MM.1S (cell line): ENCODE measurements around the gene DOK3.

ENCODE experiments used
- DNase-seq: peaks from one replicate; pipeline ENCODE4 v3.0.0-alpha.2; 2015
- H2AFZ ChIP-seq: fragments of 300-600 bp; sonication (generic); 2 replicates; pipeline ENCODE4 v1.6.0; 2016; ENCODE audit warnings: antibody characterized with exemption, low read length
- H3F3A ChIP-seq: fragments of 300-600 bp; sonication (generic); 2 replicates; pipeline ENCODE4 v1.6.1; 2016; ENCODE audit warnings: mild to moderate bottlenecking, antibody characterized with exemption, low read length, moderate library complexity, mixed read lengths; ENCODE audit not compliant: insufficient read depth
- H3K27ac ChIP-seq: fragments of 300-600 bp; sonication (generic); 2 replicates; pipeline ENCODE4 v1.5.1; 2016; ENCODE audit warnings: mild to moderate bottlenecking, low read length
- H3K27me3 ChIP-seq: fragments of 300-600 bp; sonication (generic); replicated peaks from 2 replicates; pipeline ENCODE4 v1.6.0; 2016; ENCODE audit warnings: low read length; ENCODE audit not compliant: insufficient read depth
- H3K36me3 ChIP-seq: fragments of 300-600 bp; sonication (generic); replicated peaks from 2 replicates; pipeline ENCODE4 v1.6.1; 2016; ENCODE audit warnings: mild to moderate bottlenecking, low read length, mixed read lengths; ENCODE audit not compliant: insufficient read depth
- H3K4me1 ChIP-seq: fragments of 300-600 bp; sonication (generic); 2 replicates; pipeline ENCODE4 v1.6.1; 2016; ENCODE audit warnings: low read length, mixed read lengths
- H3K4me2 ChIP-seq: fragments of 300-600 bp; sonication (generic); 2 replicates; pipeline ENCODE4 v1.6.0; 2016; ENCODE audit warnings: low read depth, low read length
- H3K4me3 ChIP-seq: fragments of 300-600 bp; sonication (generic); 2 replicates; pipeline ENCODE4 v1.5.1; 2016; ENCODE audit warnings: low read length, mixed read lengths
- H3K79me2 ChIP-seq: fragments of 300-600 bp; sonication (generic); 2 replicates; pipeline ENCODE4 v1.6.1; 2016; ENCODE audit warnings: mixed run types, low read length, mixed read lengths
- H3K9ac ChIP-seq: fragments of 300-600 bp; sonication (generic); 2 replicates; pipeline ENCODE4 v1.6.1; 2016; ENCODE audit warnings: low read length, mixed read lengths
- H3K9me2 ChIP-seq: fragments of 300-600 bp; sonication (generic); replicated peaks from 2 replicates; pipeline ENCODE4 v1.6.1; 2016; ENCODE audit warnings: mild to moderate bottlenecking, low read length, mixed read lengths; ENCODE audit not compliant: insufficient read depth
- H3K9me3 ChIP-seq: fragments of 300-600 bp; sonication (generic); replicated peaks from 2 replicates; pipeline ENCODE4 v1.6.1; 2016; ENCODE audit warnings: mild to moderate bottlenecking, low read length, mixed read lengths; ENCODE audit not compliant: insufficient read depth
- H4K20me1 ChIP-seq: fragments of 300-600 bp; sonication (generic); 2 replicates; pipeline ENCODE4 v1.6.1; 2016; ENCODE audit warnings: mild to moderate bottlenecking, low read length, moderate library complexity, mixed read lengths; ENCODE audit not compliant: insufficient read depth
- EZH2 ChIP-seq: fragments of 300-600 bp; sonication (generic); optimal IDR thresholded peaks from 2 replicates; pipeline ENCODE3; 2017; ENCODE audit warnings: low read depth, mild to moderate bottlenecking, antibody characterized with exemption, low read length, mixed read lengths
- EZH2phosphoT487 ChIP-seq: fragments of 300-600 bp; sonication (generic); IDR thresholded peaks from 2 replicates; pipeline ENCODE4 v1.6.1; 2018; ENCODE audit warnings: antibody characterized with exemption, low read length
- TF ChIP-seq, protein P1 (sequence below): fragments of 300-600 bp; sonication (generic); IDR thresholded peaks from 2 replicates; pipeline ENCODE4 v1.5.1; 2016; ENCODE audit warnings: antibody characterized with exemption, low read length, mixed read lengths

The DOK3 gene

GRCh38 chr5:177548495-177548894 is 38.9 kb upstream of the DOK3 start:
- peaks cover 8% of the 10 kb centered on the region; the same call in 1 of the 2 replicates for H4K20me1 ChIP-seq
- DNase-seq, result no peak
- H3K27me3 ChIP-seq, result no peaks in the 10 kb centered on the region
- no peak overlapping the region for H3K9ac ChIP-seq
- no peak overlapping the region for H3K27ac ChIP-seq
- no peaks in the 10 kb centered on the region for H3F3A ChIP-seq
- peaks cover 93% of the 10 kb centered on the region for H3K79me2 ChIP-seq
- H2AFZ ChIP-seq, result no peak overlapping the region
- no peaks in the 10 kb centered on the region for H3K36me3 ChIP-seq
- H3K4me2 ChIP-seq, result no peak overlapping the region
- no peaks in the 10 kb centered on the region for H3K9me2 ChIP-seq
- H3K4me1 ChIP-seq, result peaks cover 7% of the 10 kb centered on the region
- TF ChIP-seq EZH2 (no peak), EZH2phosphoT487 (no peak)
- TF ChIP-seq, protein P1, sequence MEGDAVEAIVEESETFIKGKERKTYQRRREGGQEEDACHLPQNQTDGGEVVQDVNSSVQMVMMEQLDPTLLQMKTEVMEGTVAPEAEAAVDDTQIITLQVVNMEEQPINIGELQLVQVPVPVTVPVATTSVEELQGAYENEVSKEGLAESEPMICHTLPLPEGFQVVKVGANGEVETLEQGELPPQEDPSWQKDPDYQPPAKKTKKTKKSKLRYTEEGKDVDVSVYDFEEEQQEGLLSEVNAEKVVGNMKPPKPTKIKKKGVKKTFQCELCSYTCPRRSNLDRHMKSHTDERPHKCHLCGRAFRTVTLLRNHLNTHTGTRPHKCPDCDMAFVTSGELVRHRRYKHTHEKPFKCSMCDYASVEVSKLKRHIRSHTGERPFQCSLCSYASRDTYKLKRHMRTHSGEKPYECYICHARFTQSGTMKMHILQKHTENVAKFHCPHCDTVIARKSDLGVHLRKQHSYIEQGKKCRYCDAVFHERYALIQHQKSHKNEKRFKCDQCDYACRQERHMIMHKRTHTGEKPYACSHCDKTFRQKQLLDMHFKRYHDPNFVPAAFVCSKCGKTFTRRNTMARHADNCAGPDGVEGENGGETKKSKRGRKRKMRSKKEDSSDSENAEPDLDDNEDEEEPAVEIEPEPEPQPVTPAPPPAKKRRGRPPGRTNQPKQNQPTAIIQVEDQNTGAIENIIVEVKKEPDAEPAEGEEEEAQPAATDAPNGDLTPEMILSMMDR, result no peak
- no peaks in the 10 kb centered on the region for H3K9me3 ChIP-seq
- H3K4me3 ChIP-seq, result no peak overlapping the region

DNA sequence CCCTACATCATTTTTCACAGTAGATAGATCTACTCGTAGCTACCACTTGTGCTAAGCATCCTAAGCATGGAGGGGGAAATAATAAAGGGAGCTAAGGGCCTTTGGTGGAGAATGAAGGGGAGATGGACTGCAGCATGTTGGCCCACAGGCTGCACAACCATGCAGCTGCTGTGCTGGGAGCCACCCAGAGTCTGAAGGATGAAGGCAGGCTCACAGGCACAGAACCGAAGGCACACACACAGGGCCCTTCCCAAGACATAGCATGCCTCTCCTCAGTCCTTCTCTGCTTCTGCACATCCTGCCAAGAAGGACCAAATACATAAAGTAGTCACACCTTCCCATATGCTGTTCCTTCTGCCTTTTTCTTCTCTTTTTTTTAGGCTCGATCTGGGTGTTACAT is 38.1 kb upstream of the DOK3 start:
- H3K9ac ChIP-seq, result no peak overlapping the region
- no peak overlapping the region for H2AFZ ChIP-seq
- H3K27ac ChIP-seq, result no peak overlapping the region
- H3K36me3 ChIP-seq, result no peaks in the 10 kb centered on the region
- no peaks in the 10 kb centered on the region for H3K9me3 ChIP-seq
- no peak overlapping the region for H3K4me2 ChIP-seq
- H3K9me2 ChIP-seq, result no peaks in the 10 kb centered on the region
- H4K20me1 ChIP-seq, result 0 out of 2 replicates have a peak, but pooled peaks cover 4% of the 10 kb centered on the region
- H3K4me3 ChIP-seq, result no peak overlapping the region
- peaks cover under 1% of the 10 kb centered on the region for H3K4me1 ChIP-seq
- TF ChIP-seq EZH2phosphoT487 (no peak), EZH2 (no peak)
- TF ChIP-seq, protein P1, result no peak
- no peaks in the 10 kb centered on the region for H3K27me3 ChIP-seq
- H3K79me2 ChIP-seq, result peaks cover 93% of the 10 kb centered on the region
- DNase-seq, result no peak
- H3F3A ChIP-seq, result no peaks in the 10 kb centered on the region

- no peaks in the 10 kb centered on the region for H3K36me3 ChIP-seq
- H3K9me3 ChIP-seq, result no peaks in the 10 kb centered on the region
- no peaks in the 10 kb centered on the region for H3F3A ChIP-seq
- no peaks in the 10 kb centered on the region for H3K9me2 ChIP-seq
- H3K9ac ChIP-seq, result no peak overlapping the region
- H4K20me1 ChIP-seq, result 0 out of 2 replicates have a peak, but pooled peaks cover 4% of the 10 kb centered on the region
- no peak overlapping the region for H3K4me3 ChIP-seq
- peaks cover 92% of the 10 kb centered on the region for H3K79me2 ChIP-seq
- no peaks in the 10 kb centered on the region for H3K27me3 ChIP-seq
- no peak overlapping the region for H2AFZ ChIP-seq
- TF ChIP-seq, protein P1, result no peak
- TF ChIP-seq EZH2phosphoT487 (no peak), EZH2 (no peak)
- no peak overlapping the region for H3K4me2 ChIP-seq
- H3K27ac ChIP-seq, result no peak overlapping the region
- H3K4me1 ChIP-seq, result no peaks in the 10 kb centered on the region
- no peak for DNase-seq
These were observed 36.7 kb upstream of the DOK3 start for GRCh38 chr5:177546258-177546741.
